ENCODE measurements around the gene C4BPB.

The C4BPB gene

DNA sequence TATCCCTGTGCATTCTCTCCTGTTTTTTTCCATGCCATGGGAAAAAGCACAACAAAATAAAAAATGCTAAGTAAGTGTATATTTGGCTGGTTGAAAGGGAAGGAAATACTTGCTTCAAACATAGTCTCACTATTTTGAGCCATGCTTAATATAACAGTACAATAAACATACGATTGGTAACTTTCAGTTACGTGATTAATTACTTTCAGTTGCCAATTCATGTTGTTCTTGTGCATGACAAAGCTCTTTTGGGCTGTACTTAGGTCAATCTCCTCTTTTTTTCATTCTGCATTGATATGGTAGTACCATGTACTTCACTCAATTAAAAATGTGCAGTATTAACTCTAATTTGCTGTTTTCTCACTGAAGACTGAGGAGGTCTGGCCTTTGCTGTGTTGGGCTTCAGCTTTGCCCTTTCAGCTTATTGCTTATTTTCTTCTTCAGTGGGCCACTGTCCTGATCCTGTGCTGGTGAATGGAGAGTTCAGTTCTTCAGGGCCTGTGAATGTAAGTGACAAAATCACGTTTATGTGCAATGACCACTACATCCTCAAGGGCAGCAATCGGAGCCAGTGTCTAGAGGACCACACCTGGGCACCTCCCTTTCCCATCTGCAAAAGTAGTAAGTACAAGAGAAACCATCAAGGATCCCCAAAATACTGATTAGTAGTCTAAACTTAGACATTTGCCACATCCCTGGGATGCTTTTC lies 2.7 kb downstream of the C4BPB start:
- no peaks in the 10 kb centered on the region for H3K9me3 ChIP-seq (replicated peaks in 1 of 11)
- no peak overlapping the region for H3K4me3 ChIP-seq
- H3K4me2 ChIP-seq, result peak overlapping the region in 3 of 11 experiments; percentile 6 to 26 (median 14); a peak in 2 of 22 replicates
- TF ChIP-seq Cebpa-rat (IDR thresholded peaks at IDR 0.05), result no peak
- H3K9ac ChIP-seq, result no peak overlapping the region
- H3K27me3 ChIP-seq, result no peaks in the 10 kb centered on the region
- H3K27ac ChIP-seq, result no peak overlapping the region
- no peaks in the 10 kb centered on the region for H3K36me3 ChIP-seq
- H3K4me1 ChIP-seq, result peaks cover 10 to 27% (median 14%) of the 10 kb centered on the region in 10 experiments; a peak in 18 of 20 replicates
- no peaks in the 10 kb centered on the region for H4K20me1 ChIP-seq

DNA sequence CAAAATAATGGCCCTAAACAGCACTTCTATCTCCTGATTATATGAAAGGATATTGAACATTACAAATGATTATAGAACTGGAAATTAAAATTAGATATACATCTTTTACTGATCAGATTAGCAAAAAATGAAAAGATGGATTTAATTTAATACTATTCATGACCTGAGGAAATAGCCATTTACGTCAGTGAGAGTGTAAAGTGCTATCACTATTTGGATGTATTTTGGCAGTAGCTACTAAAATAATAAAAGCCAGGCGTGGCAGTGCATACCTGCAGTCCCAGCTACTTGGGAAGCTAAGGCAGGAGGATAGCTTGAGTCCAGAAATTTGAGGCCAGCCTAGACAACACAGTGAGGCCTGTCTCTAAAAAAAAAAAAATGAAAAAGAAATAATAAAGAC lies 5.3 kb downstream of the C4BPB start:
- H3K27ac ChIP-seq, result no peak overlapping the region
- H3K4me1 ChIP-seq, result peaks cover 6 to 22% (median 10%) of the 10 kb centered on the region in 10 experiments; a peak in 18 of 20 replicates
- H4K20me1 ChIP-seq, result no peaks in the 10 kb centered on the region
- no peaks in the 10 kb centered on the region for H3K27me3 ChIP-seq
- no peaks in the 10 kb centered on the region for H3K36me3 ChIP-seq
- no peak for TF ChIP-seq Cebpa-rat (IDR thresholded peaks at IDR 0.05)
- peaks cover 8 to 16% (median 12%) of the 10 kb centered on the region in 11 experiments; a peak in 21 of 22 replicates for H3K9me3 ChIP-seq (replicated peaks in 1 of 11)
- no peak overlapping the region for H3K4me2 ChIP-seq
- no peak overlapping the region for H3K9ac ChIP-seq
- no peak overlapping the region for H3K4me3 ChIP-seq

DNA sequence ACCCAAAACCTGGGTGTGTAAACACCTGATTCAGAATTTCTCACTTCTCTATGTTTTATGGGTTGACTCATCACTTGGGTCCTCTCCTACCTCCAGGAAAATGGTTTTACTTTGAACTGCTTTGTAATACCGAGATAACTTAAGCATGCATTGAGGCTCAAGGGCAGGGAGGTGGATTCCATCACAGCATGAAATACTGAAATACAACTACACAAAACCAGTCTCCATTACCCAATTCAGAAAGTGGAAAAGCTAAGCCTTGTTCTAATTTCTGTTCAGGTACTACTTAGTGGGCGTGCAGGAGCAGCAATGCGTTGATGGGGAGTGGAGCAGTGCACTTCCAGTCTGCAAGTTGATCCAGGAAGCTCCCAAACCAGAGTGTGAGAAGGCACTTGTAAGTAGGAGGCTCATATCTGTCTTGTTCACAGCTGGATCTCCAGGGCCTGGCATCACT lies 9.2 kb downstream of the C4BPB start:
- no peak overlapping the region for H3K9ac ChIP-seq
- no peaks in the 10 kb centered on the region for H3K36me3 ChIP-seq
- H4K20me1 ChIP-seq, result no peaks in the 10 kb centered on the region
- no peak overlapping the region for H3K4me2 ChIP-seq
- peaks cover 13 to 20% (median 18%) of the 10 kb centered on the region in 11 experiments; a peak in 21 of 22 replicates for H3K9me3 ChIP-seq (replicated peaks in 1 of 11)
- H3K4me1 ChIP-seq, result no peaks in the 10 kb centered on the region
- H3K27ac ChIP-seq, result no peak overlapping the region
- H3K27me3 ChIP-seq, result no peaks in the 10 kb centered on the region
- TF ChIP-seq Cebpa-rat (IDR thresholded peaks at IDR 0.05), result no peak
- H3K4me3 ChIP-seq, result no peak overlapping the region

DNA sequence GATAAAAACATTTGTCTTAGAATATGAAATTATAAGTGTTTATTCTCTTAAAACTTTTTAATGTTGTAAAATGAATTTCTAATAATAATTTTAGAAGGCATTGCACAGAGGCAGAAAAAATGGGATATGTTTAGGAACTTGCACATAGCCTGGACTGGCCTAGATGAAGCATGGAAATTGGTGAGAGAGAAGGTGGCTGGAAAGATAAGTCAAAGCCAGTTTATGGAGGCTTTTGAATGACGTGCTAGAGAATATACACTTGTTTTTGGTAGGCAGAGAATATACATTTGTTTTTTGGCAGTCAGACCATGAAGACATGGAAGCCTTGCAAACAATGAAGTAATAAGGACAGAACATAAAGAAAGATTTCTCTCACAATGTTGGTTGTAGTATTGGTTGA lies 13.1 kb downstream of the C4BPB start:
- peaks cover 13 to 20% (median 18%) of the 10 kb centered on the region in 11 experiments; a peak in 21 of 22 replicates for H3K9me3 ChIP-seq (replicated peaks in 1 of 11)
- H3K4me3 ChIP-seq, result no peak overlapping the region
- H3K36me3 ChIP-seq, result no peaks in the 10 kb centered on the region
- no peaks in the 10 kb centered on the region for H4K20me1 ChIP-seq
- H3K4me2 ChIP-seq, result no peak overlapping the region
- no peak for TF ChIP-seq Cebpa-rat (IDR thresholded peaks at IDR 0.05)
- no peaks in the 10 kb centered on the region for H3K27me3 ChIP-seq
- H3K27ac ChIP-seq, result no peak overlapping the region
- no peak overlapping the region for H3K9ac ChIP-seq
- H3K4me1 ChIP-seq, result peaks cover 0 to 12% (median 0%) of the 10 kb centered on the region in 10 experiments; a peak in 6 of 20 replicates

DNA sequence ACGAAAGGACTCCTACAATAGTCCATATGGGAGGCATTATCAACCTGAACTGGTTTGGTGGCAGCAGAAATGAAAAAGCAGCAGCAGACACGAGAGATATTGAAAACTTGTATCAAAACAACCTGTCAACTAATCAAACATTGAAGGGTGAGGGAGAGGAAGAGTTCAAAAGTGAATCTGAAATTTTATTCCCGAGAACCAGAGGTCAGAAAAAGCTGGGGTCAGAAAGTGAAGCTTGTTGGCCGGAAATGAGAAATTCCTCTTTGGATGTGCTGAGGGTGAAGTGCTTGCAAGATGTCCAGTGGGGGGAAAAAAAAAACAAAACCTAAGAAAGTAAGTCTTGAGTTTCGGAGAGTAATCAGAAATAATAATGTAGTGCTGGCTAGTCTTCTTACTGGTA lies 13.5 kb downstream of the C4BPB start:
- Histone ChIP-seq H3K9ac (no peak overlapping the region), H3K9me3 (replicated peaks in 1 of 11) (peaks cover 13 to 20% (median 18%) of the 10 kb centered on the region in 11 experiments; a peak in 21 of 22 replicates), H3K27ac (no peak overlapping the region), H3K36me3 (no peaks in the 10 kb centered on the region), H3K4me2 (no peak overlapping the region), H3K4me3 (no peak overlapping the region), H3K4me1 (peaks cover 0 to 12% (median 0%) of the 10 kb centered on the region in 10 experiments; a peak in 6 of 20 replicates), H3K27me3 (no peaks in the 10 kb centered on the region), H4K20me1 (no peaks in the 10 kb centered on the region)
- TF ChIP-seq Cebpa-rat (IDR thresholded peaks at IDR 0.05), result no peak

DNA sequence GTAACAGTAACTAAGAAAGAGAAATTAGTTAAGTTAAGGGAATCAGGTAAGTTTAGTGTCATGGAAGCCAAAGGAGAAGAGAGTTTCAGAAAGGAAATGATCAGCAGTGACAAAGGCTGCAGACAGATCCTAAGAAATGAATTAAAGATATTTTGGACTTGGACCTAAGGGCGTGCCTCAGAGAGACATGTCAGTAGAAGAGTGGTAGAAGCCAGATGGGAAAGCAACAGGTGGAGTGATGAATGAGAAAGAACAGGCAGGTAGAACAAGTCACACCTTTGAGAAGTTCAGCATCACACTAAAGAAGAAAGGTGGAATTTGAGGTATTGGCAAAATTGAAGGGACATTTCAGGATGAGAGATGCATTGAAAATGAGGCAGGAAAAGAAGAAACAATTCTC lies 14.0 kb downstream of the C4BPB start:
- Histone ChIP-seq H3K27me3 (no peaks in the 10 kb centered on the region), H3K27ac (no peak overlapping the region)

DNA sequence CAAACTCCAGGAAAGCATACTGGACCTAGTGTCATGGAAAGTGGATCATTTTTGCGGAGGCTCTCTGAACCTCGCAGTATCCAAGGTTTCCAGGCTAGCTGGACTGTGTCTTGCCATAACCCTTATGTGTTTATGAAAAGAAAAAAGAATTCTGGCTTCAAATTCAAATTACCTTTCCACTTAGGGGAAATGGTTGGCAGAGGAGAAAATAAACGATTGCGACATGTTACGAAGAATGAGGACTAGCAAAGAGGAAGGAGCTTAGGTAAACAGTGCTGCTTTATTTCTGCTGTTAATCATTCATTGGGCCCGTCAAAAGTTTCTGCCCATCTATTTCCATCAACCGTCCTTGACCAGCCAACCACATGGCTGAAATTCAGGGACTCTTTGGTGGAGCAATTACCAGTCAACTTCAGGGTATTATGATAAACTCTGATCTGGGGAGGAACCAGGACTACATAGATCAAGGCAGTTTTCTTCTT lies 15.3 kb downstream of the C4BPB start, which contains the start of gene C4BPA:
Gene C4BPA, plus strand, starts transcription at position 342 of the 482 bp plus-strand sequence. CDS start 8,793 bp downstream, outside the sequence.
- TF ChIP-seq Cebpa-rat (IDR thresholded peaks at IDR 0.05), result peak in 10 of 11 experiments; percentile 12 to 72 (median 46); a peak in 9 of 22 replicates
- Histone ChIP-seq H3K4me2 (peak within 1 kb of the TSS in 4 of 11 experiments; percentile 18 to 53 (median 43); a peak in 7 of 22 replicates), H3K27me3 (no peaks in the 10 kb centered on the region), H4K20me1 (no peaks in the 10 kb centered on the region), H3K4me3 (no peak within 1 kb of the TSS), H3K9ac (no peak within 1 kb of the TSS), H3K4me1 (peaks cover 0 to 12% (median 0%) of the 10 kb centered on the region in 10 experiments; a peak in 6 of 20 replicates), H3K36me3 (no peaks in the 10 kb centered on the region), H3K27ac (no peak within 1 kb of the TSS), H3K9me3 (replicated peaks in 1 of 11) (peaks cover 3 to 8% (median 5%) of the 10 kb centered on the region in 11 experiments; a peak in 17 of 22 replicates)

More for the DNA sequence above, 14.0 kb downstream of the C4BPB start:
- Histone ChIP-seq H3K36me3 (no peaks in the 10 kb centered on the region), H3K4me2 (no peak overlapping the region), H3K9ac (no peak overlapping the region), H4K20me1 (no peaks in the 10 kb centered on the region), H3K4me3 (no peak overlapping the region), H3K4me1 (peaks cover 0 to 12% (median 0%) of the 10 kb centered on the region in 10 experiments; a peak in 6 of 20 replicates), H3K9me3 (replicated peaks in 1 of 11) (peaks cover 13 to 20% (median 17%) of the 10 kb centered on the region in 11 experiments; a peak in 21 of 22 replicates)
- no peak for TF ChIP-seq Cebpa-rat (IDR thresholded peaks at IDR 0.05)

DNA sequence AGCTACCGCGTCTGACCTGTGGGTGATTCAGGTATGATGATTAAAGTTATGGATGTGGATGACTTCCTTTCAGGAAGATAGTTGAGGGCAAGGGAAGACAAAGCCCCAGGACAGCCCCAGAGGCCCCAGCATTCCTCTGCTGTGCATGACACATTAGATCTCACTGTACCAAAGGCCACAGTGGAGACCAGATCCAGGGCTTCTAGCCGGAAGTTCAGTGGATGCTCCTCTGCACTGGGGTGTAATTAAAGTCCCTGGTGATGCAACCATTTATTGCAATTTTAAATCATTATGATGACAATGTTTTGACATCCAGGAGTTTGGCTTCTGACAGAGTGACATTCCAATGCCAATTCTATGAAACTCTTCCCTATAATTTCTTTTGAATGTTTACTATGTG lies 20.3 kb downstream of the C4BPB start:
- H3K4me3 ChIP-seq, result no peak overlapping the region
- no peaks in the 10 kb centered on the region for H3K36me3 ChIP-seq
- H3K4me1 ChIP-seq, result peaks cover 0 to 5% (median 0%) of the 10 kb centered on the region in 10 experiments; a peak in 6 of 20 replicates
- no peak overlapping the region for H3K9ac ChIP-seq
- H3K27ac ChIP-seq, result no peak overlapping the region
- no peaks in the 10 kb centered on the region for H4K20me1 ChIP-seq
- H3K9me3 ChIP-seq (replicated peaks in 1 of 11), result no peaks in the 10 kb centered on the region
- no peak overlapping the region for H3K4me2 ChIP-seq
- H3K27me3 ChIP-seq, result no peaks in the 10 kb centered on the region
- TF ChIP-seq Cebpa-rat (IDR thresholded peaks at IDR 0.05), result no peak

DNA sequence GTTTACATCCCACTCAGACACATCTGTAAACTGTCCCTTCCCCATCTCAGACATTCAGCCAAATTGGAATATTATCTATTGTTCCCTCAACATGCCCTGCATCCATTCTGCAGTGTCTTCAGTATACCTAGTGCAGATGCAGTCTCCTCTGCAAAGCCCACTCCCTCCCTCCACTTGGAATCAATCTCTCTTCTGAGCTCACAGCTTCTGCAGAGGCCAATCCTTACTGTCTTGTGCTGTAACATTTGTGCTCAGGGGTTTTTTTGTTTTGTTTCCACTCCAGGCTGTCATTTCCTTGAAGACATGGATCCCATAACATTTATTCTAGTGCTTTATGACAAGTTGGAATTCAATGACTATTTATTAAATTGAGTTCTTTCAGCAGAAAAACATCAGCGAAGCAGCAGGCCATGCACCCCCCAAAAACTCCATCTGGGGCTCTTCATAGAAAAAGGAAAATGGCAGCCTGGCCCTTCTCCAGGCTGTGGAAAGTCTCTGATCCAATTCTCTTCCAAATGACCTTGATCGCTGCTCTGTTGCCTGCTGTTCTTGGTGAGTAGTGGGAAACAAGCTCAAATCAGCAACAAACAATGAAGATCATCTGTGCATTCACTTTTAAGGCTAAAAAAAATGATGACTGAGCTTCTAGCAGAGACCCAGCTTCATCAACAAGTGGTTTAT lies 24.1 kb downstream of the C4BPB start:
- no peaks in the 10 kb centered on the region for H3K36me3 ChIP-seq
- no peak overlapping the region for H3K4me3 ChIP-seq
- H3K9ac ChIP-seq, result no peak overlapping the region
- no peaks in the 10 kb centered on the region for H3K27me3 ChIP-seq
- no peak for TF ChIP-seq Cebpa-rat (IDR thresholded peaks at IDR 0.05)
- no peaks in the 10 kb centered on the region for H3K9me3 ChIP-seq (replicated peaks in 1 of 11)
- no peak overlapping the region for H3K4me2 ChIP-seq
- no peaks in the 10 kb centered on the region for H4K20me1 ChIP-seq
- no peak overlapping the region for H3K27ac ChIP-seq
- no peaks in the 10 kb centered on the region for H3K4me1 ChIP-seq
